Breast epithelium (tissue), 4 donors: ENCODE data around the gene TNPO1. TPM values are rescaled to one million over a fixed set of nuclear protein-coding genes. Genes with fewer than 3 reads are reported as not detected.

Source experiments
- DNase-seq, 2 donors: peaks; one replicate each; pipeline ENCODE4 v3.0.0-alpha.2; 2019; ENCODE audit warnings: low spot score in 2 of 2
- H3K27ac ChIP-seq, 2 donors: fragments of 200-600 bp; sonication (generic) in 1 of 2; one replicate each; pipeline ENCODE4 v1.5.1; 2016 to 2019; ENCODE audit warnings: mild to moderate bottlenecking in 1 of 2
- H3K27me3 ChIP-seq, 2 donors: fragments of 200-600 bp; sonication (generic) in 1 of 2; one replicate each; pipeline versions ENCODE4 v1.5.1 to v1.6.0; 2017 to 2019; ENCODE audit warnings: control low read depth in 1 of 2, mild to moderate bottlenecking in 1 of 2
- H3K36me3 ChIP-seq: fragments of 200-600 bp; one replicate; pipeline ENCODE4 v1.5.1; 2019
- H3K4me1 ChIP-seq, 2 donors: fragments of 200-600 bp; sonication (generic); one replicate each; pipeline ENCODE4 v1.5.1; 2016 to 2019; ENCODE audit warnings: control low read depth in 1 of 2
- H3K4me3 ChIP-seq, 3 donors: fragments of 200-600 bp; sonication (generic); 1 replicate in 2 of 3; 2 replicates in 1 of 3; pipeline ENCODE4 v1.5.1; 2016 to 2019; ENCODE audit warnings: mild to moderate bottlenecking in 3 of 3, moderate library complexity in 2 of 3
- H3K9me3 ChIP-seq, 2 donors: fragments of 200-600 bp; sonication (generic) in 1 of 2; one replicate each; pipeline ENCODE4 v1.5.1; 2016 to 2019; ENCODE audit warnings: control low read depth in 1 of 2
- POLR2A ChIP-seq: fragments of 450-650 bp; IDR thresholded peaks from one replicate; pipeline ENCODE4 v1.6.1; 2016; ENCODE audit warnings: antibody characterized with exemption, mild to moderate bottlenecking, moderate library complexity
- POLR2AphosphoS5 ChIP-seq, 3 donors: sonication (generic); formaldehyde crosslinking; IDR thresholded peaks; one replicate each; pipeline ENCODE4 v1.6.1; 2017; ENCODE audit warnings: antibody characterized with exemption in 3 of 3
- intact Hi-C: fragments of 100-400 bp; cut with DNase I; formaldehyde crosslinking; loops from one replicate; pipeline ENCODE4 v1.15.1; 2023; ENCODE audit warnings: low total_unique reads
- total RNA-seq, 3 donors: library from RNA; depleted of rRNA; stranded (reverse); fragments of >200 nt; gene quantifications; one replicate each; pipeline ENCODE4 v1.1.0, GENCODE V29; 2016
- TF ChIP-seq, protein P1 (sequence below), 3 donors: fragments of 450-650 bp; IDR thresholded peaks; one replicate each; pipeline ENCODE4 v1.5.1; 2016 to 2017; ENCODE audit warnings: antibody characterized with exemption in 3 of 3, mild to moderate bottlenecking in 3 of 3, moderate library complexity in 3 of 3

The TNPO1 gene
- 100 to 1,000 TPM in 1 of 3 donors, 10 to 100 TPM in 2; 87.5 to 105 (median 87.8) TPM for total RNA-seq

- DNase-seq = peak; percentile 87 to 93
- intact Hi-C loops = no loop called here
- Histone ChIP-seq H3K4me3 (peak within 1 kb of the TSS; percentile 72 to 97 (median 87)), H3K27ac (peak within 1 kb of the TSS; percentile 99), H3K36me3 (no peaks in the 10 kb centered on the region), H3K9me3 (no peaks in the 10 kb centered on the region), H3K27me3 (no peaks in the 10 kb centered on the region), H3K4me1 (peaks cover 0 to 10% of the 10 kb centered on the region in 2 donors)
- TF ChIP-seq POLR2AphosphoS5 (IDR thresholded peaks at IDR 0.05) (peak; percentile 87 to 94 (median 87)), POLR2A (peak; percentile 76)
- TF ChIP-seq, protein P1, sequence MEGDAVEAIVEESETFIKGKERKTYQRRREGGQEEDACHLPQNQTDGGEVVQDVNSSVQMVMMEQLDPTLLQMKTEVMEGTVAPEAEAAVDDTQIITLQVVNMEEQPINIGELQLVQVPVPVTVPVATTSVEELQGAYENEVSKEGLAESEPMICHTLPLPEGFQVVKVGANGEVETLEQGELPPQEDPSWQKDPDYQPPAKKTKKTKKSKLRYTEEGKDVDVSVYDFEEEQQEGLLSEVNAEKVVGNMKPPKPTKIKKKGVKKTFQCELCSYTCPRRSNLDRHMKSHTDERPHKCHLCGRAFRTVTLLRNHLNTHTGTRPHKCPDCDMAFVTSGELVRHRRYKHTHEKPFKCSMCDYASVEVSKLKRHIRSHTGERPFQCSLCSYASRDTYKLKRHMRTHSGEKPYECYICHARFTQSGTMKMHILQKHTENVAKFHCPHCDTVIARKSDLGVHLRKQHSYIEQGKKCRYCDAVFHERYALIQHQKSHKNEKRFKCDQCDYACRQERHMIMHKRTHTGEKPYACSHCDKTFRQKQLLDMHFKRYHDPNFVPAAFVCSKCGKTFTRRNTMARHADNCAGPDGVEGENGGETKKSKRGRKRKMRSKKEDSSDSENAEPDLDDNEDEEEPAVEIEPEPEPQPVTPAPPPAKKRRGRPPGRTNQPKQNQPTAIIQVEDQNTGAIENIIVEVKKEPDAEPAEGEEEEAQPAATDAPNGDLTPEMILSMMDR (IDR thresholded peaks at IDR 0.05) = no peak
Observed at GRCh38 chr5:72816284-72817075, at the start of gene TNPO1. TNPO1 (plus strand) TSS chr5:72816661; CDS start chr5:72816738, 77 bp downstream.

DNA sequence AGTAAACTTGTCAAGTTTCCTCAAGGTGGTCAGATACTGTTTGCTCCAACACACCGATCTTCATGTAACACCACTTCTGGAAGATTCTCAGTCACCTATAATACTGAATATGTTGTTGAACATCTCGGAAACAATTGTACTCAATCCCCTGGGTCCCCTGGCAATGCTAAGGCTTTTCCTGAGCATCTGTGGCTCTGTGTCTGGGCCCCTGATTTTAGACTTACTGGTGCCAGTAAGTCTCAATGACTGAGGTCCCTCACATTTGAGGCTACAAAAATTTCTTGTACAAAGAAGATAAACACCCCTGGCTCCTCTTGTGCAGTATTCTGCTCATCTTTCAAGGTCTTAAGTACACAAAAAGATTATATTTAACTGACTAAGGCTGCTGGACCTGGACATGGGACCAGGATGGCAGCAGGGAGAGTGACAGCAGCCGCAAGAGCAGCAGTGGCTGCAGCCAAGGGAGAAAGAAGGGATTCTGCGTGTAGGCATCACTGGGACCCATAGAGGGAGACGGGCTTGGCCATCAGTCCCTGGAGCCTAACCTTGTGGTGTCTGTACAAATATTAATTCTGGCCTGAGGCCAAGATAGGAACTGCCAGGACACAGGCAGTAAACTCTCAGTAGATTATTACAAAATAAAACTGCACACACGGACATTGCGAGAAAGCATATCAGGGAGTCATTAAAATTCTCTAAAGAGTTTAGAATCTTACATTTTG, 49.0 kb upstream of the TNPO1 start:
- TF ChIP-seq POLR2A (no peak), POLR2AphosphoS5 (IDR thresholded peaks at IDR 0.05) (no peak)
- TF ChIP-seq, protein P1 (IDR thresholded peaks at IDR 0.05) = no peak
- no peaks in the 10 kb centered on the region for H3K27me3 ChIP-seq
- no peak overlapping the region for H3K27ac ChIP-seq
- no peaks in the 10 kb centered on the region for H3K36me3 ChIP-seq
- no peak for DNase-seq
- intact Hi-C loops = no loop called here
- H3K9me3 ChIP-seq = no peaks in the 10 kb centered on the region
- no peaks in the 10 kb centered on the region for H3K4me1 ChIP-seq
- H3K4me3 ChIP-seq = no peak overlapping the region

- intact Hi-C loops = no loop called here
- DNase-seq = no peak
- no peak overlapping the region for H3K27ac ChIP-seq
- no peaks in the 10 kb centered on the region for H3K4me1 ChIP-seq
- H3K36me3 ChIP-seq = no peaks in the 10 kb centered on the region
- no peaks in the 10 kb centered on the region for H3K27me3 ChIP-seq
- H3K4me3 ChIP-seq = no peak overlapping the region
- no peaks in the 10 kb centered on the region for H3K9me3 ChIP-seq
- no peak for TF ChIP-seq POLR2AphosphoS5 (IDR thresholded peaks at IDR 0.05)
- TF ChIP-seq, protein P1 (IDR thresholded peaks at IDR 0.05) = no peak
- no peak for TF ChIP-seq POLR2A
Observed at GRCh38 chr5:72770266-72770665, 46.2 kb upstream of the TNPO1 start.

DNA sequence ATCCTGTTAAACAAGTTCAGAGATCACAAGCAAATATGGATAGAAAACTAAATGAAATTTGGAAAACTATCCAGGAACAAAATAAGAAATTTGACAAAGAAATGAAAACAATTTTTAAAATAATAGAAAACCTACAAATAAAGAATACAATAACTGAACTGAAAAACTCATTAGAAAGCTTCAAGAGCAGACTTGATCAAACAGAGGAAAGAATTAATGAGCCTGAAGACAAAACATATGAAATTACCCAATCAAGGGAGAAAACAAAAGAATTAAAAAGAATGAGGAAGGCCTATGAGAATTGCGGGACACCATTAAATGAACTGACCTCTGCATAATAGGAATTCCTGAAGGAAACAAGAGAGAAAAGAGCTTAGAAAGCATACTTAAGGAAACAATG, 39.8 kb upstream of the TNPO1 start:
- DNase-seq = no peak
- H3K4me1 ChIP-seq = no peaks in the 10 kb centered on the region
- H3K27ac ChIP-seq = no peak overlapping the region
- no peak overlapping the region for H3K4me3 ChIP-seq
- H3K9me3 ChIP-seq = peaks cover 0 to 30% of the 10 kb centered on the region in 2 donors
- H3K36me3 ChIP-seq = no peaks in the 10 kb centered on the region
- intact Hi-C loops = no loop called here
- H3K27me3 ChIP-seq = no peaks in the 10 kb centered on the region
- TF ChIP-seq, protein P1 (IDR thresholded peaks at IDR 0.05) = no peak
- TF ChIP-seq POLR2AphosphoS5 (IDR thresholded peaks at IDR 0.05) (no peak), POLR2A (no peak)

- no peaks in the 10 kb centered on the region for H3K27me3 ChIP-seq
- no peaks in the 10 kb centered on the region for H3K4me1 ChIP-seq
- no peak overlapping the region for H3K4me3 ChIP-seq
- no peaks in the 10 kb centered on the region for H3K36me3 ChIP-seq
- H3K27ac ChIP-seq = no peak overlapping the region
- H3K9me3 ChIP-seq = peaks cover 0 to 30% of the 10 kb centered on the region in 2 donors
- TF ChIP-seq, protein P1 (IDR thresholded peaks at IDR 0.05) = no peak
- TF ChIP-seq POLR2AphosphoS5 (IDR thresholded peaks at IDR 0.05) = no peak
- intact Hi-C loops = no loop called here
- no peak for DNase-seq
Observed at GRCh38 chr5:72779520-72779919, 36.9 kb upstream of the TNPO1 start.
